OCI-LY3 (cell line): ENCODE results near the gene CPLX1.

Experiments
- EZH2phosphoT487 ChIP-seq: fragments of 200-600 bp; shearing (Covaris generic); IDR thresholded peaks from 2 replicates; pipeline ENCODE4 v1.6.1; 2018; ENCODE audit warnings: antibody characterized with exemption, mixed run types, low read depth
- TF ChIP-seq, protein P1 (sequence below): fragments of 200-600, 300-600 bp; sonication (generic); IDR thresholded peaks from 2 replicates; pipeline ENCODE4 v1.5.1; 2014; ENCODE audit warnings: antibody characterized with exemption, low read length, low read depth

- TF ChIP-seq, protein P1, sequence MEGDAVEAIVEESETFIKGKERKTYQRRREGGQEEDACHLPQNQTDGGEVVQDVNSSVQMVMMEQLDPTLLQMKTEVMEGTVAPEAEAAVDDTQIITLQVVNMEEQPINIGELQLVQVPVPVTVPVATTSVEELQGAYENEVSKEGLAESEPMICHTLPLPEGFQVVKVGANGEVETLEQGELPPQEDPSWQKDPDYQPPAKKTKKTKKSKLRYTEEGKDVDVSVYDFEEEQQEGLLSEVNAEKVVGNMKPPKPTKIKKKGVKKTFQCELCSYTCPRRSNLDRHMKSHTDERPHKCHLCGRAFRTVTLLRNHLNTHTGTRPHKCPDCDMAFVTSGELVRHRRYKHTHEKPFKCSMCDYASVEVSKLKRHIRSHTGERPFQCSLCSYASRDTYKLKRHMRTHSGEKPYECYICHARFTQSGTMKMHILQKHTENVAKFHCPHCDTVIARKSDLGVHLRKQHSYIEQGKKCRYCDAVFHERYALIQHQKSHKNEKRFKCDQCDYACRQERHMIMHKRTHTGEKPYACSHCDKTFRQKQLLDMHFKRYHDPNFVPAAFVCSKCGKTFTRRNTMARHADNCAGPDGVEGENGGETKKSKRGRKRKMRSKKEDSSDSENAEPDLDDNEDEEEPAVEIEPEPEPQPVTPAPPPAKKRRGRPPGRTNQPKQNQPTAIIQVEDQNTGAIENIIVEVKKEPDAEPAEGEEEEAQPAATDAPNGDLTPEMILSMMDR, result no peak
- TF ChIP-seq EZH2phosphoT487, result no peak
Observed at GRCh38 chr4:854356-854755, 28.4 kb upstream of the CPLX1 start.
